ENCODE measurements around the gene NSD1.

- no peak for TF ChIP-seq POLR2A (IDR thresholded peaks at IDR 0.05)
- TF ChIP-seq CTCF (IDR thresholded peaks at IDR 0.05): no peak
These were observed 108.7 kb downstream of the NSD1 start for GRCh38 chr5:177242304-177242703.

Data from testis (tissue), 2 donors.